NOMO-1 (cell line): ENCODE measurements around the gene DNAJB13.

Experiments
- DNase-seq, 2 experiments: peaks; one replicate each; lab custom pipeline; 2025; ENCODE audit not compliant: unreplicated experiment in 2 of 2; lab: John Stamatoyannopoulos, UW

DNAJB13 gene

DNA sequence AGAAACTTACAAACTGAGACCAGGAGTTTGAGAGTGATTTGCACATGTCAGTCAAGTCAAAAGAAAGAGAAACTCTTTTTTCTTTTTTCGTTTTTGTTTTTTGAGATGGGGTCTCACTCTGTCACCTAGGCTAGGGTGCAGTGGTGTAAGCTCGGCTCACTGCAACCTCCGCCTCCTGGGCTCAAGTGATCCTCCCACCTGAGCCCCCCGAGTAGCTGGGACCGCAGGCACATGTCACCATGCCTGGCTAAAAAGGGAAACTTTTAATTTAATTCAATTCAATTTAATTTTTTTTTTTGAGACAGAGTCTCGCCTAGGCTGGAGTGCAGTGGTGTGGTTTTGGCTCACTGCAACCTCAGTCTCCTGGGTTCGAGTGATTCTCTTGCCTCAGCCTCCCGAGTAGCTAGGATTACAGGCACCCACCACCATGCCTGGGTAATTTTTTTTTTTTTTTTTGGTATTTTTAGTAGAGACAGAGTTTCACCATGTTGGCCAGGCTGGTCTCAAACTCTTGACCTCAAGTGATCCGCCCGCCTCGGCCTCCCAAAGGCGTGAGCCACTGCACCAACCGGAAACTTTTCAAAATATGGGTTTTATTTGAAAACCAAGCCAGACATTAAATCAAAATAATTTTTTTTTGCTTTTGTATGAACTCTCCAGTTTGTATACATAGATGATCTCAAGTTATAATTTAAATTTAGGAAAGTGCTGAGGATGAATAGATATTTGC is 48.2 kb downstream of the DNAJB13 start:
- DNase-seq, result no peak

DNA sequence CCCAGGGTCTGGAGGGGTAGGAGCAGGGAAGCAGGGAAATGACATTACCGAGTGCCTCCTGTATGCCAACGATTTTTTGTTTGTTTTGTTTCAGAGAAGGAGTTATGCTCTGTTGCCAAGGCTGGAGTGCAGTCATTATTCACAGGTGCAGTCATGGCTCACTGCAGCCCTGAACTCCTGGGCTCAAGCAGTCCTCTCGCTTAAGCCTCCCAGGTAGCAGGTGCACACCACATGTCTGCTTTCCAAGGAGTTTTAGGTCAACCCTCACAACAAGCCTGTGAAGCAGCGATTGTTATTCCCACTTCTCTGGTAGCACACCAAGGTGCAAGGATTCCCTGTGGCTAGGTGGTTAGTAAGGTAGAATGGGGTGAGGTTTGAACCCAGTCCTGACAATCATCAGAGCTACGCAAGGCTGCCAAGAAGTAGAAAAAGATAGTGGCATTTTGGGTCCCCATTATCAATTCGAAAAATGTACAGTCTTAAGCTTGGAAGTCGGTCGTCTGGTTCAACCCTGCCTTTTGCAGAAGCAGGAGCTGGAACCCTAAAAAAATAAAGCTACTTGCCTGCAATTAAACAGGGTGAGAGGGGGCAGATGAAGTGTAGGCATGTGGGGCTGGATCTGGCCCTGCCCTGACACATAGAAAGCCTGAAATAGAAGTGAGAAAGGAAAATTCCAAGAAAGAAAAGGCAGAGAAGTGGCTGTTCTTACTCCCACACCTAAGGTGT is 48.9 kb downstream of the DNAJB13 start:
- no peak for DNase-seq

DNA sequence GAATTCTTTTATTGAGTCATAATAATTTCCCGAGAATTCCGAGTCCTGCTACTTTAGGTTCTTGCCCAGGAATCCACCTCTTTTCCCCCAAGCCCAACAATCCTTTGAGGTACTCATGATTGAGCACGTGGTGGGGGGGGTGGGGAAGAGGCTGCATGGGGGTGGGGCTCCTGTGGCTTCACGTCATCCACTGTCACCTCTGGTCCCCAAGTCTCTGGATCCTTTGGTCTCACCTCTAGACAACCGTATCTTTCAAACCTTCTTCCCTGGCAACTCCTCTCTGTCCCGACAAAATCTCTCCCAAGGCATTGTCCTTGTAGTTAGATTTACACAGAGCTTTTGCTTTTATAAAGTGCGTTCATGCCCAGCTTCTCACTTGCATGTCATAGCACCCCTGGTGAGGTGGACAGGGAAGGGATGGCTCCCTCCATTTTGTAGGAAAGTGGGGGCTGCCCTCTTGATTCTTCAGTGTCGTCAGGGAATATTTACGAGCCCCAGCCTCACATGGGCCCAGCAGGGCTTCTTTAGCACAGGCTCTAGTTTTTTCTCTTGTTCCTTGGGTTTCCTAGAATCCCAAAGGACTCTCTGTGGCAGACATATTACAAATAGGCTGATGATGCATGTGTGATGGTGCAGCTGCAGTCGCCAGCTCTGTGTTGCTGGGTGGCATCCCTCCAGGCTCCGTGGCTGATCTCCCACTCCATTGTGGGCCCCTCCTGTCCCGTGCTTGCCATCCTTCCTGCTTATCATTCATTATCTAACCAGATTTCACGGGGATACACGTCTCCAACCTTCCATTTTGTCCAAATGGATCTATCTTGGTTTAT is 49.7 kb downstream of the DNAJB13 start:
- no peak for DNase-seq

DNA sequence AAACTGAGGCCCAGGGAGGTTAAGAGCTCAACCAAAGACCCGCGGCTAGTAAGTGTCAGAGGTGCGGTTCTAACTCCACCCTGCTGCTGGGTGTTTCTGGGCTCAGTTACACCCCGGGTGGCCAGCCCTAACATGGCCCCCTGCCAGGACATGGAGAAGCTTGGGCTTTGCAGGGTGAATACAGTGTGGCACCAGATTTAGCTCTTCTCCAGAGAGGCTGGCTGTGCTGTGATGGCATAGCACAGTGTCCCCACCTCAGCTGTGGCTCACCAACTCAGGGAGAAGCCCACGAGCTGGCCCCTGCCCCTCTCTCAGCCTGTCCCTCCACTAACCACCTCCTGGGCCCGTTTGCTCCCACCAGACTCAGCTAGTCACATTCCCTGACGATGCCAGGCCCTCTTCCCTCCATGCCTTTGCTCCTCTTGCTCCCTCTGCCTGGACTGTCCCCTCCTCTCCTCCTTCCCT is 51.0 kb downstream of the DNAJB13 start:
- DNase-seq, result no peak

DNA sequence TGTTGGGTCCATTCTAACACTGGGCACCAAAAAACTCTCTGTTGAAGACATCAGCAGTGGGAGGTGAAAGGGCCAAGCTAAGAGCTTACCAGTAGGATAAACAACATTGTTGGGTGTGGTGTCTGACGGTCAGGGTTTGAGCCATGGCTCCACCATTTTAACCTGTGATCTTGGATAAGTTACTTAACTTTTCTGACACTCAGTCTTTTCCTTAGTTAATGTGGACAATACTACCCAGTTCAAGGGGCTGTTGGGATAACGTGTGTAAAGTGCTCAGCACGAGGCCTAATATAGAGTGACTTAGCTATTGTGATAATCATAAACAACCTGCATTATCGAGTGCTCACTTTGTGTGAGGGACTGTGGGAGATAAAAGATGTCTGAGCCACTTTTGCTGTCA is 52.0 kb downstream of the DNAJB13 start:
- no peak for DNase-seq

DNA sequence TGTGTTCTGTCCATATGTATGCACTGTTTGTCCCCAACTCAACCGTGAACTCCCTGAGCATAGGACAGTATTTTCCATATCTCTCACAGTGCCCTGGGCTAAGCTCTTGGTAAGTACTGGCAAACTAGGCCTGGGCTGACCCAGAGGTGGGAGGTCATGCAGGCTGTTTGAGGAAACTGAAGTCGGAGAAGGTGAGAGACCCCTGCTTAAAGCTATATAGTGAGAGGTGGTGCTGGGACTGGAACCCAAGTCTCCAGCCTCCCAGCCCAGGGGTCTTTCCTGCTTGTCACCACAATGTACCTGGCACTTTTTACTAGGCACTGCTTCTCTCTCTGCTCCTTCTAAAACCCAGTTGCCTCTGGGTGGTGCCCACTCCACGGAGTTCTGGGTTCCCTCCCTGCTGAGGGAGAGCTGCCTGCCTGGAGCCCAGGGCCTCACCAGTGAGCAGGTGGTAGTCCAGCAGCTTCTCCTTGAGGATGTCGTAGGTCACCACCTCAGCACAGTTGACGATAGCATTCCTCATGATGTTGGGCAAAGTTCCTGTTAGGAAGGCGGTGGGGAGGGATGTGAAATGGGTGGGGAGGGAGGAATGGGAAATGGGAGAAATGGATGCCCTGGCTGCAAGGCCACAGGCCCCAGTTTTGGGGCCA is 53.3 kb downstream of the DNAJB13 start:
- no peak for DNase-seq

DNA sequence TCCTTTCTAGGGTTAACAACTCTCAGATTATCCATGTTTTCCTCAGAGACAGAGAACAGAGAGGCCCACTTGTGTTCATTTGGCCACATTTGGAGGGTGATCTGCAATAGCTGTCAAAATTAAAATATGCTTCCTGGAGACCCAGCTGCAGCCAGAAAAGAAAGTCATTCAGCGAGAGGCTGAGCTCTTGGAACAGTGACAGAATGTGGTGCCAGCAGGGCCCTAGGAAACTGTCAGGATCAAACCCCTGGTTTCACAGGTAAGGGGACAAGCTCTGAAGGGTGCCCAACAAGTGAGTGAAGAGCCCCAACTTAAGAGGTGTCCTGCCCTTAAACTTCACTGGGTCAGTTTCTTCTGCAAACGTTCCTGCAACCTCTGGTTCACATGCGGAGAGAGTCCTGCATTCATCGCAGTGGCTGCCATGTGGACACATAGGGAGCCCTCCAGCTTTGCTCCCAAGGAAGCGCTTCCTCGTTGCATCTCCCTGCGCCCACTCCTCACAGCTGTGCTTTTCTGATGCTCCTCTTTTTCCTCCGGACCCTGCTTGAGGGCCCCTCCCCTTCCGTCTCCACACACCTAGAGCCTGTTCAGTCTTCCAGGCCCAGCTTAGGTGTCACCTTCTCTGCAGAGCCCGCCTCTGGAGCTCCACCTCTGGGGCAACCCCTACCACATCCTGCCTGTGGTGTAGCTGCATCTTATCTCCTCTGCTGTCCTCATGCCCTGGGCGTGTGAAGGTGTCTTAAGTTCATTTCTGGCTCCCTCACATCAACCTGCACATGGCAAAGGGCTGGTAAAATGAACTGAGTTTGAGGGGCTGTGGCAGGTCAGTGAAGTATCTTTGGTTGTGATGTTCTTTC is 54.2 kb downstream of the DNAJB13 start:
- DNase-seq, result no peak

DNA sequence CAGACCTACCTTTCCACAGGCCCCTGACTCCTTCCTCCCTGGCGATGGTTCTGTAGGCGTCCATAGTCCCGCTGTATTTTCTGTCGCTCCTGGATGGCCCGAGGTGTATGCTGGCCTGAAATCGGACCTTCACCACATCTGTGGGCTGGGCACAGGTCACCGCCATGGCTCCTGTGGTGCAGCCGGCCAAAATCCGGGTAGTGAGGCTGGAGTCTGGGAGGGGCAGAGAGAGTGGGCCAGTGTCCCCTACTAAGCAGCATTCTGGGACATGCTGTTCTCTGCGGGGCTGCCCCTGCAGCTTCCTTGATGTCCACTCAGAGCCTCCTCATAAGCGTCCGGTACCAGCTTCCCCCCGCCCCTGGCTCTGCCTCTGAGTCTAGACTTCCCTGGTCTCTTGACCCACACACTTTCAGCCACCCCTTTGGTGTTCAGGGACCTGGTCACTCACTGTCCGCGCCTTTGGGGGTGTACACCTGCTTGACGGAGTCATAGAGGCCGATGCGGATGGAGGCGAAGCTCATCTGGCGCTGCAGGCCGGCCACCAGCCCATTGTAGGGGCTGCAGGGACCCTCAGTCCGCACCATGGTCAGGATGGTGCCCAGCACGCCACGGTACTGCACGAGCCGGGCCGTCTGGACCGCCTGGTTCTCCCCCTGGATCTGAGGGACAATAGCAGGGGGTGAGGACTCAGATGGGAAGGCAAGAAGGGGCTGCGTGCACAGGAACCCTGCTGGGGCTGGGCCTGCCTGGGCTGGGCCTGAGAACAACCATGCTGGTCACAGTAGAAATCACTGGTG is 55.1 kb downstream of the DNAJB13 start:
- DNase-seq, result no peak

DNA sequence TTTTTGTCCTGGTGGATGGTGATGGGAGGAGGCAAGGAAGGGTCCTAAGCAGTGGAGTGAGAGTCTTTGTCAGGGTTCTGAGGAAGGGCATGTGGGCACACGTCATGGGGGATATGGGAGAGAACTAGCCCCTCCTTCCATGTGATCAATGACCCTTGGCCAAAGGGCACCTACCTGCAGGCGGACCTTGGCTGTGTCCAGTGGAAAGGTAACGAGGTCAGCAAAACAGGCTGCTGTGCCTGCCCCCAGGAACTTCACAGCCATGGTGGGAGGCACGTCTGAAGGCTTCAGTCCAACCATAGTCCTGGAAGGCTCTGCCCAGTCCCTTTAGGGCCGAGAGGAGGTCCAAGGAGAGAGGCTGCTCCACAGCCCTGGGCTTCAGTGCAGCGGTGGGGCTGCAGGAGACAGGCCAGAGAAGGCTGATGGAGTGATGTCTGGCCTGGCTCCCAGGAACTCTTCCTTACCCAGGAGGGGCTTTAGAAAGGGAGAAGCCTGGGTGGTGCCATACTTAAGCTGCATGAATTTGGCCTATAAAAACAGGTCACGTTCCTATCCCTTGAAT is 56.0 kb downstream of the DNAJB13 start:
- DNase-seq, result no peak

DNA sequence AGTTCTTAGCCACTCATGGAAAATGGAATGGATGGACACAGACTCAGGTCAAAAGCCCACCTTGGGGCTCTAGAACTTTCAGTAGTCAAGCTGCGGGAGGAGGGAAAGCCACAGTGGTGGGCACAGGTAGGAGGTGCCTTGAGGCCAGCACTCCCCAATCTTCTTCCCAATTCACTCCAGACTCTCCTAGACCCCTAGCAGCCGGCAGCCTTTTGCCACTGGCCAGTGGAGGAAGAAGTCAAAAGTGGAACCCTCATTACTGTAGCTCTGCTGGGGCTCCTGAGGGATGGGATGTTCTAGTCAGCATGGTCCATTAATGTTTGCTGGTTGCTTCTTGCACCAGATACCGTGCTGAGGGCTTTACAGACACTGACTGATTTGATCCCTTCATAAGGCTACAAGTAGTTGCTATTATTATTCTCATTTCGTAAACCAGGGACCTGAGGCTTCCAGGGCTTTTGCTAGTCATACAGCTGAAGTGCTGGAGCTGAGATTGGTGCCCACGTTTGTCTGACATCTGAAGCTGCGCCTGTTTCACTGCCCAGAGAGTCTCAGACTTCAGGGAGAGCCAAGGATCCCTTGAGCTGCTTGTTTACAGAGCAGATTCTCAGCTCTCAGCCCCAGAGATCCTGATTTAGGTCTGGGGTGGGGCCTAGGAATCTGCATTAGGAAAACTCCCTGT is 57.0 kb downstream of the DNAJB13 start:
- no peak for DNase-seq

DNA sequence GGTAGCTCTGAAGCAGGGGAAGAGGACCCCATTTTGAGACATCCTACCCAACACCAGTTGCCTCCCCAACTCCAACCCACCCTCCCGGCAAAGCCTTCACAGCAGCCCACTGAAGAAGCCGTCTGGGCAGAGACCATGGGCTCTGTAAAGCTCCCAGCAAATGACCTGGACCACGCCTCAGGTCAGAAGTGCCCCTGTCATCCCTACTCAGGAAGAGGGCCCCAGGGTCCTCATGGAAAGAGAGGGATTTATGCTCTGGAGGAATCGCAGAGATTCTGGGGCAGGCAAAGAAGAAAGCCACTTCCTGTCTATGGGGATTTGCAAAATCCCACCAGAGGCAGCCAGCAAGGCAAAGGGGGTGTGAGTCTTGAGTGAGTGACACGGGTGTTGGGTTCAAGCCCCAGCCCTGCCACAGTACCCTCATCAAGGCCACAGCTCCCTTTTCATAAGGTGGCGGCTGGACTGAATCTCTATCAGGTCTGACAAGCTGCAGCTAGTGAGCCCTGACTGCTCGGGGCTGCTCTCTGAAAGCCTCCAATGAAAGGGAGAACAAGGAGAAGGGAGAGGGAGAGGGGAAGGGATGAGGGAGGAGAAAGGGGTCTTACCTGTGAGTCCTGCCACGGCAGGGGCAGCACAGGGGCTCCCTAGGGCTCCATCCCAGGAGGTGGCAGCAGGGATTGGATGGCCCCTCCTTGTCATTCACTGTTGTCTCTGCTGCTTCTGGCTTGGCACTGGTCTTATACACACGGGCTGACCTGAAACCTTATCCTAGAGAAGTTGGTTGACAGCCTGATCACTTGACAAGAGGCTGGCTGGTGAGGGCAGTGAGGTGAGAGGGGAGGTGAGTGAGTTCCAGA is 57.8 kb downstream of the DNAJB13 start, which contains the start of gene UCP3:
Gene UCP3 (minus strand): TSS at position 713 of the 857 bp plus-strand sequence. CDS start 2,043 bp downstream, outside the sequence.
- no peak for DNase-seq

DNA sequence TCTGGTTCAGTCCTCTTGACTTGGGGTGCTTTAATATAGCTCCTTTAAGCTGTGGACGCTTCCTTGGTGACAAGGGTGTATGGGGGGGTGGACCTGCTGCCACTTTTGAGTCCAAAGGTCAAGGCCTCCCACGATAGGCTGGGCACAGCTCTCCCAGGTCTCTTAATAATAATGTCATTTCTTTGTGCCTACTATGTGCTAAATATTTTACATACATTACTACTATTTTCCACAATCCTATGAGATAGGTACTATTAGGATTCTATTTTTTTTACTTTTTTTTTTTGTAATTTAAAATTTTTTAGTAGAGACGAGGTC is 58.4 kb downstream of the DNAJB13 start:
- no peak for DNase-seq

DNA sequence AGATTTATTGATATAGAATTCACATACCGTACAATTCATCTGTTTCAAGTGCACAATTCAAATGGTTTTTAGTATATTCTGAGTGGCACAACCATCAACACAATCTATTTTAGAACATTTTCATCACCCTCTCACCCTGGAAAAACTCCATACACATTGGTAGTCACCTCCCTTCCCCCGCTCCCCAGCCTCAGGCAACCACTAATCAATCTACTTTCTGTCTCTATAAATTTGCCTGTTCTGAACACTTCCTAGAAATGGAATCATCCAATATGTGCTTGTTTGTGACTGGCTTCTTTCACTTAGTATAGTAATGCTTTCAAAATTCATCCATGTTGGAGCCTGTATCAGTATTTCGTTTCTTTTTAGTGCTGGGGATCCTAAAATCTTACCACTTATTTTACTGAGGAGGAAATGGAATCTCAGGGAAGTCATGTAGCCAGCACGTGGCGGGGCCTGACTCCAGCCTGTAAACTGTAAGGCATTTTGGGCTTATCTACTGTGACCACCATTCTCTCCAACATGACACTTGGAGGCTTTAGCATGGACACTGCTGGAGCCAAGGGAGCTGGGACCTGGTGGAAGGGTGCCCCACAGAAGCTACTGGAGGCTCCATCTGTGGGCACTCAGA is 59.0 kb downstream of the DNAJB13 start:
- no peak for DNase-seq

DNA sequence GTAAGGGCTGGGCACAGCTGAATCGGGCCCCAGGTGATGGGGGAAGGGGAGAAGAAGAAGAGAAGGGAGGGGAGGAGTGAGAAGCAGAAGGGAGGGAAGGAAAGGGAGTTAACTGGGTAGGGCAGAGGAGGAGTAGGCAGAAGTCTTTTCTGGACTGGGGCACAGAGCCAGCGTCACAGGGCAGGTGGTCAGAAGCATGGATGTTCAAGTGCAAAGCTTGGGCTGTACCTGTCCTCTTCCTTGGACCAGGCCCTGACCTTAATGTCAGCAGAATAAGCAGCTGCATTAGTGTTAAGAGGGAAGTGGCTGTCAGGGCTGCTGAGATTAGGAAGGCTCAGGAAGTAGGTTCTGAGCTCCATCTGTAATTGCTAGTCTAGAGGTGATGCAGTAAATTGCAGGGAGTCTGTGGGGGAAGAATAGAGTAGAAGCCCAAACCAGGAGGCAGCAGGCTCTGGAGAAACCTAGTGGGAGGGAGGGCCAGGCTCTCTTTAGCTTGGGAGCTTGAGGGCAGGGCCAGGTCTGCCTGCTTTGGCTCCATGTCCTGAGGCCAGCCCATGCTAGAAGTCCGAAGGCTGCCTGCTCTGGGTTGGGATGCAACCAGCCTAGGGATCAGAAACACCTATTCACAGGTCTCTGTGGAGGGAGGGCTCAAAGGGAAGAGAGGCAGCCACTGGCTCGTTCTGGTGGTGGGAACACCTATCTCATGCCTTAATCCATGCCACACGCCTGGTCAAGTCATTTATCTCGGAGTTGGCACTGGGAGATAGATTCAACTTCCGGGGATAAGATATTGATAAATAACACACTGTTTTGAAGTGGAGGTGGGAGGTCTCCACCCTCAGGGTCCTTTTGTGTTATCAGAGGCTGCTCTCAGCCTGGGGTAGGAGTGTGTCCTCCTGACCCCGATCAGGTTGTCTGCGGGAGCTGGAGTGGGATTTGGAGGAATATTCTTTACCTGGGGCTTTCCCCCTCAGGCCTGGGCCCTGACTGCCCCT is 59.8 kb downstream of the DNAJB13 start:
- no peak for DNase-seq

DNA sequence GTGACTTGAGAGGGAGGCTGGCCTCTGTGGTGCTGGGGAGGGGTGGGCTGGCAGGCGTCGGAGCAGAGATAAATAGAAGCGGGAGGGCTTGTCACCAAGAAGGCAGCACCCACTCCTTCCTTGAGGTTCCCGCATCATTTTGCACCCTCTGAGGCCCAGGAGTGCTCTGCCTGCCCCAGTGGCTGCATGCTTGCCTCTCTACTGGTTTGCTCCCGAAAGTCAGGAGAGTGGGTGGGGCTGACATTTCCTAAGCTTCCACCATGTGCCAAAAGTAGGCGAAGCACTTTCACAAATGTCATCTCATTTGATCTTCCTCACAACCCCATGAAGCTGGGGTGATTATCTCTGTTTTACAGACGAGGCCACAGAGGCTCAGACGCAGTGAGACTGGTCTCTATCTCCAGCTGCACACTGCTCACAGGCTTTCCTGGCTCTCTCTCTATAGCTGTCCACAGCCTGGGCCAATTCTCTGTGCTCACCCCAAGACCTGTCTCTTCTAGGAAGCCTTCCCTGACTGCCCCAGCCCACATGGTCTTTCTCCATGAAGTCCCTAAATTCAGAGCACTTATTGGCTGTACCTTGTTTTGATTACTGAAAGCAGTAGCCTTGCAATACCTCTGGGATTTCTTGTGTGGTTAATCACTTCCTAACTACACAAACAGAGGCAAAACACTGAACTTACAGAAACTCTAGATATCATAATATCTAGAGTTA is 60.7 kb downstream of the DNAJB13 start:
- DNase-seq, result no peak
